Mucosa of stomach (tissue), 1 donor: ENCODE measurements around the gene ITGB5.

Source experiments
- H3K27me3 ChIP-seq: one replicate; pipeline ENCODE4 v1.7.0; 2013; ENCODE audit warnings: mild to moderate bottlenecking, low read length; ENCODE audit not compliant: control insufficient read depth, insufficient read depth
- H3K36me3 ChIP-seq: one replicate; pipeline ENCODE4 v1.7.0; 2013; ENCODE audit warnings: low read length; ENCODE audit not compliant: control insufficient read depth, insufficient read depth
- H3K4me1 ChIP-seq: one replicate; pipeline ENCODE4 v1.7.0; 2013; ENCODE audit warnings: mild to moderate bottlenecking, low read length; ENCODE audit not compliant: control insufficient read depth, insufficient read depth
- H3K4me3 ChIP-seq: one replicate; pipeline ENCODE4 v1.7.0; 2013; ENCODE audit warnings: low read length
- H3K9ac ChIP-seq: one replicate; pipeline ENCODE4 v1.7.0; 2013; ENCODE audit warnings: mild to moderate bottlenecking, low read length, moderate library complexity
- H3K9me3 ChIP-seq: one replicate; pipeline ENCODE4 v1.7.0; 2013; ENCODE audit warnings: mild to moderate bottlenecking, low read length, moderate library complexity; ENCODE audit not compliant: control insufficient read depth
- donor health status: Pancreatic carcinoma.

Gene ITGB5, protein sequence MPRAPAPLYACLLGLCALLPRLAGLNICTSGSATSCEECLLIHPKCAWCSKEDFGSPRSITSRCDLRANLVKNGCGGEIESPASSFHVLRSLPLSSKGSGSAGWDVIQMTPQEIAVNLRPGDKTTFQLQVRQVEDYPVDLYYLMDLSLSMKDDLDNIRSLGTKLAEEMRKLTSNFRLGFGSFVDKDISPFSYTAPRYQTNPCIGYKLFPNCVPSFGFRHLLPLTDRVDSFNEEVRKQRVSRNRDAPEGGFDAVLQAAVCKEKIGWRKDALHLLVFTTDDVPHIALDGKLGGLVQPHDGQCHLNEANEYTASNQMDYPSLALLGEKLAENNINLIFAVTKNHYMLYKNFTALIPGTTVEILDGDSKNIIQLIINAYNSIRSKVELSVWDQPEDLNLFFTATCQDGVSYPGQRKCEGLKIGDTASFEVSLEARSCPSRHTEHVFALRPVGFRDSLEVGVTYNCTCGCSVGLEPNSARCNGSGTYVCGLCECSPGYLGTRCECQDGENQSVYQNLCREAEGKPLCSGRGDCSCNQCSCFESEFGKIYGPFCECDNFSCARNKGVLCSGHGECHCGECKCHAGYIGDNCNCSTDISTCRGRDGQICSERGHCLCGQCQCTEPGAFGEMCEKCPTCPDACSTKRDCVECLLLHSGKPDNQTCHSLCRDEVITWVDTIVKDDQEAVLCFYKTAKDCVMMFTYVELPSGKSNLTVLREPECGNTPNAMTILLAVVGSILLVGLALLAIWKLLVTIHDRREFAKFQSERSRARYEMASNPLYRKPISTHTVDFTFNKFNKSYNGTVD

DNA sequence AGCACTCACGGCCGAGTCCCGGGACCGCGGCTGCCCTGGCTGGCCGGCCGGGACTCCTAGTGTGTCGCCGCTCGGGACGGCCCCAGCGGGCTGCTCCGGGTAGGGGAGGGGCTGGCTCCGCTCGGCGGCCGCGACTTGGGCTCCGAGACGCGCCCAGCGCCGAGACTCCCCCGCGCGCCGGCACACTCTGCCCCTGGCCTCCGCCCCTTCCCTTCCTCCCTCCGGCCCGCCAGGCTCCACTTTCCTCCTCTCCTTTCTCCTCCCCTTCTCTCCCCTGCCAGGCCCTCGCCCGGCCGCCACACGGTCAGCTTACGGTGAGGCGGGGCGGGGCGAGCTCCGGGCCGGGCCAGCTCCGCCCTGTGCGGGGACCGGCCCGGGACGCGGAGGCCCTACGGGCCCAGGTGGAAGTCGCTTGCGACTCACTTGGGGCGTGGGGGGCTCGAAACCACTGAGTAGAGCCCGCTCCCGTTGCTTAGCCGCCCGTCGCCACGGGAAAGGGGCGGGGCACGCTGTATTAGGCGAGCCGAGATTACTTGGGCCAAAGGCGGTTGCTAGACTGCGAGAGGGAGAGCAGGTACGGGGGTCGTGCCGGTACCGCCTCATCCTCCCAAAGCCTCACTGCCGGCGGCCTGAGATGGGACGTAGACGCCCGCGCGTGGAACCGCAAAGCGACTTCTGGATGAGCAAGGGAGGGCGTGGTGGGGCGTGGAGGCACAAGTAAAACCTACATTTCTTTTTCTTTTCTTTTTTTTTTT lies at the start of gene ITGB5:
TSS of gene ITGB5 (minus strand) at position 189 of the 755 bp plus-strand sequence. CDS start 365 bp downstream, outside the sequence.
- H3K36me3 ChIP-seq, result no peaks in the 10 kb centered on the region
- peaks cover 14% of the 10 kb centered on the region for H3K4me1 ChIP-seq
- H3K9me3 ChIP-seq, result no peaks in the 10 kb centered on the region
- peak within 1 kb of the TSS; percentile 63 for H3K4me3 ChIP-seq
- peak within 1 kb of the TSS; percentile 66 for H3K9ac ChIP-seq
- H3K27me3 ChIP-seq, result no peaks in the 10 kb centered on the region

DNA sequence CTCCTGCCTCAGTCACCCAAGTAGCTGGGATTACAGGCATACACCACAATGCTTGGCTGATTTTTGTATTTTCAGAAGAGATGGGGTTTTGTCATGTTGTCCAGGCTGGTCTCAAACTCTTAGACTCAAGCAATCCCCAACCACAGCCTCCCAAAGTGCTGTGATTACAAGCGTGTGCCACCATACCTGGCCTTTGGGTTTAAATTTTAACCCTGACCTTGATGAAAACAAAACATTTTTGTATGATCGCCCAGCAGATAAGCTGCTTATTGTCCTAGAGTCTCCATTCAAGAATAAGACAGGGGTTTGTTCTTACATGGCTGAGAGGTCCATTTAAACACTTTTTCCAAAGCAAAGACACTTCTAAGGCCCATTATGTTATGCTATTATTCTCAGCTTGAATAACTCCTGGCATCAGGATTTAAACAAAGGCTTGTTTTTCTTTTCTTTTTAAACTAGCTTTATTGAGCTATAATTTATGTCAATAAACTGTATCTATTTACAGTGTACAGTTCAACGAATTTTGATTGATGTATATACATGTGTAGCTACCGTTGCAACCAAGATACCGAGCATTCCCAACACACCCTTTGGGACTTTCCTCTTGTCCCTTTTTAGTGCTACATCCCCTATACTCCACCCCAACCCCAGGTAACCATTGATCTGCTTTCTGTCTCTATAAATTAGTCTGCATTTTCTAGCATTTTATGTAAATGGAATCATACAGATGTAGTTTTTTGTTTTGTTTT lies 48.8 kb upstream of the ITGB5 start:
- no peaks in the 10 kb centered on the region for H3K9me3 ChIP-seq
- no peaks in the 10 kb centered on the region for H3K27me3 ChIP-seq
- H3K36me3 ChIP-seq, result no peaks in the 10 kb centered on the region
- H3K4me3 ChIP-seq, result no peak overlapping the region
- peaks cover 22% of the 10 kb centered on the region for H3K4me1 ChIP-seq
- no peak overlapping the region for H3K9ac ChIP-seq

DNA sequence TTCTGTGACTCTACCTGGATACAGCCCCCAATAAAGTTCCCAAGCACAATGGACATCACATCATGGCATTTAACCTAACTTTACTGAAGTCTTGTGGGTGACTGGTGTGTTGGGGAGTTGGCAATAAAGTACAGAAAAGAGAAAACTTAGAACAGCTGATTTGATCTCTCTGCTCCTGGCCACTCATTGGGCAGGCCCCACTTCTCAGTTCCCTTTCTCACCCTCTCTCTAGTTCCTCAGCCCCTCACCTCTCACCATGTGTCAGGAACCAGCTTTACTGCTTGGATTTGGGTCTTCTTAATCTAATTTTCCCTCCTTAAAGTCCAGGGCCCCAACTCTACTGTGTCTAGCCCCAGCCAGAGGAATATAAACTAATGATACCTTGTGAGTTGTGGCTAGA lies 48.1 kb upstream of the ITGB5 start:
- no peaks in the 10 kb centered on the region for H3K27me3 ChIP-seq
- H3K4me1 ChIP-seq, result peaks cover 22% of the 10 kb centered on the region
- H3K9me3 ChIP-seq, result no peaks in the 10 kb centered on the region
- no peak overlapping the region for H3K9ac ChIP-seq
- H3K36me3 ChIP-seq, result no peaks in the 10 kb centered on the region
- H3K4me3 ChIP-seq, result peak overlapping the region; percentile 45

DNA sequence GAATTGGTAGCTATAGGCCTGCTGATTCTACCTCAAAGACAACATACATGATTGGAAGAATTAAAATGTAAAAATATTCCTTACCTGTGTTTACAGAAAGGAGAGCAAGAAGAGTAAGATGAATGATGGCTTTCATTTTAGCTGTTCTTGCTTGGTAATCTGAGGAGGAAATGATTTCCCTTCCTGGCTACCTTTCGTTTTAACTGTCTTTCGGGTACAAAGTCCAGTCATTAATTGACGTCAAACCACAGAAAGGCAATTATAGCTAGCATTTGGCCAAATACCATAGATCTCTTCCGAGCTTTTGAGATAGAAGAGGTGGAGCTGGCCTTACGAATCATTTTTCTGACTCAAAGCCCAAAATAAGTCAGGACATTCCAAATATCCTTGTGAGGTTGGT lies 47.4 kb upstream of the ITGB5 start, which contains the start of gene MUC13:
TSS of gene MUC13 (minus strand) at position 175 of the 400 bp plus-strand sequence. CDS start at position 136, 39 bp downstream.
- Histone ChIP-seq H3K4me1 (peaks cover 24% of the 10 kb centered on the region), H3K4me3 (peak within 1 kb of the TSS; percentile 45), H3K9ac (peak within 1 kb of the TSS; percentile 59), H3K36me3 (no peaks in the 10 kb centered on the region), H3K27me3 (no peaks in the 10 kb centered on the region), H3K9me3 (no peaks in the 10 kb centered on the region)

DNA sequence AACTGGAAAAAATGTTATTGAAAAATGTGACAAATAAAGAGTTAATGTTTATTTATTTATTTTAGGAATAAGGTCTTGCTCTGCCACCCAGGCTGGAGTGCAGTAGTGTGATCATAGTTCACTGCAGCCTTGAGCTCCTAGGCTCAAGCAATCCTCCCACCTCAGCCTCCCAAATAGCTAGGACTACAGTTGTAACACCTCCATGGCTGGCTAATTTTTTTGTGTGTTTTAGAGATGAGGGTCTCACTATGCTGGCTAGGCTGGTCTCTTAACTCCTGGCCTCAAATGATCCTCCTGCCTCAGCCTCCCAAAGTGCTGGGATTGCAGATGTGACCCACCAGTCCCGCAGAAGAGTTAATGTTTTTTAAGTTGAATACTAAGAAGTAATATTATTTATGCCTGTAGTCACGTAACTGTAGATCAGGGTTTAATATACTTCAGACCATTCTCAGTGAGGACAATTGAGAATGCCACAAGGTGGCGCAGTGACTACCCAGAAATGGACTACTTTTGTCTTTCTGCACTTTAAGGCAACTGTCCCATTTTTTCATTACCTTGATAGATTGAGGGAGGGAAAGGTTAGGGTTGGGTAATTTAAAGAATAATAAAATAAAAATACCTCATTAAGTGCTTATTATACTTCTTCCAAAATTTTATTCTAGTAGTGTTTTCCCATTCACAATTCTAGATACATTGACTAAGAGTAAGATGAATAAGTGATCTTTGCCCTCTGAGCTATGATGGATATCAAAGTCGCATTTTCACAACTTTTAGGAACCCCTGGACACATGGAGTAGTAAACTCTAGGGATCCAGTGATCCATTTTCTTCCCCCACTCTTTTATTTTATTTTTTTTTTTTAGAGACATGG lies 41.4 kb upstream of the ITGB5 start:
- no peaks in the 10 kb centered on the region for H3K36me3 ChIP-seq
- H3K9ac ChIP-seq, result no peak overlapping the region
- no peaks in the 10 kb centered on the region for H3K27me3 ChIP-seq
- peaks cover 11% of the 10 kb centered on the region for H3K4me1 ChIP-seq
- no peaks in the 10 kb centered on the region for H3K9me3 ChIP-seq
- H3K4me3 ChIP-seq, result no peak overlapping the region

DNA sequence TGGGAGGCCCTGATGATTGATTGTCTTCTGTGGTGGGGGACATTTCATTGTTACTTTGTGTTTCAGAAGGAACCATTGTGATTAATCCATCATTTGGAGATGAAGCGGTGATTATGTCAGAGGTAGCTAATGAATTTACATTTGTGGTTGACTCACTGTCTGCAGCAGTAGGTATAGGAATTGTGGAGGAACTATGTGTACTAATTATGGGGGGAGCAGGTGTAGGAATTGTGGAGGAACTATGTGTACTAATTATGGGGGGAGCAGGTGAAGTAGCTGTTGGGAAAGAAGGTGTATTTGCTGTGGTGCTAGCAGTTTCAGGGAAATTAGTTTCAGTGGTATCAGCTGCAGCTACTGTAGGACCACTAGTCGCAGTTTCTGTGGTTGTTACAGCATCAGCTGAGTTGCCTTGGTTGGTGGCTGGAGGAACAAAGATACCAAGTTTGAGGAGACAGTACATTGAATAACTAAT lies 40.4 kb upstream of the ITGB5 start:
- no peak overlapping the region for H3K4me3 ChIP-seq
- H3K27me3 ChIP-seq, result no peaks in the 10 kb centered on the region
- no peak overlapping the region for H3K9ac ChIP-seq
- H3K36me3 ChIP-seq, result no peaks in the 10 kb centered on the region
- peaks cover 10% of the 10 kb centered on the region for H3K4me1 ChIP-seq
- H3K9me3 ChIP-seq, result no peaks in the 10 kb centered on the region

DNA sequence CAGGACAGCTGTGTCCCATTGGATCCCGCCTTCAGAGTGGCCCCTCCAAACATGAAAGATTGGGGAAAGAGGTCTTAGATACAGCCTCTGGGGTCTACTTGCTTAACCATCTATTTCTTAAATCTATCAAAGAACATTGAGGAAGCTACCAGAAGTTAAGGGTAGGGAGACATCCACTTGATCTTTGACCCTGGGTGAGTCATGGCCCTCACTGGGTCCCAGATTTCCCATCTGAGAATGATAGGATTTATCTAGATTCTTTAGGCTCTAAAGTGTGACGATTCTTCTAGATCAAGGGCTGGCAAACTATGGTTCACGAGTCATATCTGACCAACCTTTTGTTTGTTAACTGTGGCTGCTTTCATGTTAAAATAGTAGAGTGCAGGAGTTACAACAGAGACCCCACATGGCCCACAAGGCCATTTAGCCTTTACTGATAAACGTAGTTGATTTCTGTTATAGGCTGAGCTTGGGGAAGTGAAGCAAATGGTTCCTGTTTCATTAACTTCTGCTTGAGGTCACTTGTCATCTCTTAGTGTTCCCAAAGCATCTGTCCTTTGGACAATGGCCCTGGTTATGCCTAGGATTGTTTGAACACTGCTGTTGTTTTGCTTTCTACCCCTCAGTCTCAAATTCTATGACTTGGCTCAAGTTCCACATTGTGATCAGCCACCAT lies 39.4 kb upstream of the ITGB5 start:
- Histone ChIP-seq H3K4me1 (peaks cover 10% of the 10 kb centered on the region), H3K36me3 (no peaks in the 10 kb centered on the region), H3K27me3 (no peaks in the 10 kb centered on the region), H3K9ac (no peak overlapping the region), H3K4me3 (no peak overlapping the region), H3K9me3 (no peaks in the 10 kb centered on the region)

DNA sequence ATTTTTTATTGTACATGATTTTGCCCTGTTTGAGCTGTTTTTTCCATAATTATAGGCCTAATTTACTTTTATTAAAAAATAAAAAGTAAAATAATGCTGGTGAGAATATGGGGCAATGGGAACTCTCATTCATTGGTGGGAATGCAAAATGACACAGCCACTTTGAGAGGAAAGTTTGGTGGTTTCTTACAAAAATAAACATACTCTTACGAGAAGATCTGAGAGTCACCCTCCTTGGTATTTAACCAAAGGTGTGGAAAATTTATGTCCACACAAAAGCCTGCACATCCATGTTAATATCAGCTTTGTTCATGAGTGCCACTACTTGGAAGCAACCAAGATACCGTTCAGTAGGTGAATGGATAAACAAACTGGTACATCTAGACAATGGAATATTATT lies 37.6 kb upstream of the ITGB5 start:
- Histone ChIP-seq H3K27me3 (no peaks in the 10 kb centered on the region), H3K4me1 (peaks cover 9% of the 10 kb centered on the region), H3K9me3 (no peaks in the 10 kb centered on the region), H3K4me3 (no peak overlapping the region), H3K9ac (no peak overlapping the region), H3K36me3 (no peaks in the 10 kb centered on the region)

DNA sequence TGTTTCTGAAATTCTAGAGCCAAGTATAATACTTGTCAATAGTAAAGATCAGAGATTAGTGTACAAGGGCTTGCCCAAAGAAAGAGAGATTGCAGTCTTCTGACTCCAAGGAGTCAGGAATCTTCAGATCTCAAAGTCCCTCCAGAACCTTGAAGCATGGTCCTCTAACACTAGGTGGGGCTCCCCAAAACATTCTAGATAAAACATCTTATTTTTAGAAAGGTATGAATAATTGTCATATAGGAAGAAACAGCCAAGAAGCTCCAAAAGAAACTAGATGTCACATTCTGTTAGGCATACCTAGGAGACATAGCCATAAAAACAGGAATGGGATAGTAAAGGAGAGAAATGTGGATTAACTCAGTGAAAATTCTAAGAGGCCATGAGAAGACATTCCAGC lies 36.7 kb upstream of the ITGB5 start:
- H3K4me3 ChIP-seq, result no peak overlapping the region
- no peaks in the 10 kb centered on the region for H3K27me3 ChIP-seq
- no peak overlapping the region for H3K9ac ChIP-seq
- H3K36me3 ChIP-seq, result no peaks in the 10 kb centered on the region
- peaks cover under 1% of the 10 kb centered on the region for H3K4me1 ChIP-seq
- no peaks in the 10 kb centered on the region for H3K9me3 ChIP-seq

DNA sequence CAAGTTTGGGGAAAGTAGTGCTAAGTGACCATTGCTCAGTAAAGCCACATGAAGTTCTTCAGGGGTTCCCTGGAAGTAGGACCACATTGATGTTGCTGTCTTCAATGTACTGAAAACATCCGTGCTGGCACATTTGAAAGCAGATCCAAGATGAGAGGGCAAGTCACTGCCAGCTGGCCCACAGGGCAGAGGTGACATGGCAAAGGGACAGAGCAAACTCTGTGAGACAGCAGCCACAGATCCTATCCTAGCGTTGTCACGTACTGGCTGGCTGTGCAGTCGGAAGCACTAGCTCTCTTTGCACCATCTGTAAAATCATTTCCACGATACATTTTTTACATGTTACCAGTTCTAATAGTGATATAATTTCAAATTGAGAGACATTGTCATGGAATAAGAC lies 33.6 kb upstream of the ITGB5 start:
- H3K4me1 ChIP-seq, result no peaks in the 10 kb centered on the region
- H3K4me3 ChIP-seq, result no peak overlapping the region
- H3K9ac ChIP-seq, result no peak overlapping the region
- no peaks in the 10 kb centered on the region for H3K27me3 ChIP-seq
- no peaks in the 10 kb centered on the region for H3K36me3 ChIP-seq
- no peaks in the 10 kb centered on the region for H3K9me3 ChIP-seq
